ENCODE measurements around the gene UNC5B. TPM values are rescaled to one million over a fixed set of nuclear protein-coding genes. Genes with fewer than 3 reads are reported as not detected.

UNC5B gene
- total RNA-seq, 1 experiment from 2014 or later: 9.9 TPM

- intact Hi-C loops (cut with micrococcal nuclease; ENCODE audit: unreplicated experiment): no loop called here
- Histone ChIP-seq H3K27me3 (replicated peaks; ENCODE audit: insufficient read depth, low read depth, low read length, poor library complexity) (no peaks in the 10 kb centered on the region), H3K4me3 (ENCODE audit: low read depth, low read length, poor library complexity, severe bottlenecking) (no peak overlapping the region), H3K27ac (ENCODE audit: low read depth, low read length, poor library complexity, severe bottlenecking) (no peak overlapping the region), H3K36me3 (ENCODE audit: insufficient read depth, low read length, poor library complexity, severe bottlenecking) (peaks cover 7% of the 10 kb centered on the region), H3K4me1 (ENCODE audit: insufficient read depth, low read length, poor library complexity, severe bottlenecking) (no peaks in the 10 kb centered on the region), H3K9me3 (ENCODE audit: low read depth, low read length, poor library complexity, severe bottlenecking) (no peaks in the 10 kb centered on the region)
- no TSS peak for BruUV-seq (replicated peaks)
- no peak for TF ChIP-seq EZH2 (IDR thresholded peaks at IDR 0.05; ENCODE audit: borderline replicate concordance, low read depth, low read length, poor library complexity, severe bottlenecking)
- TF ChIP-seq CTCF (conservative IDR thresholded peaks at IDR 0.05; ENCODE audit: low read depth, low read length): no peak
- ChIA-PET POLR2A (ENCODE audit: low non-redundant PET) (no interaction called here), CTCF (no interaction called here)
- DNase-seq (ENCODE audit: low spot score): no peak
Observed at GRCh38 chr10:71291528-71291900, 79.1 kb downstream of the UNC5B start.

GRCh38 chr10:71292624-71293445 lies 80.5 kb downstream of the UNC5B start:
- Histone ChIP-seq H3K4me3 (ENCODE audit: low read depth, low read length, poor library complexity, severe bottlenecking) (no peak overlapping the region), H3K36me3 (ENCODE audit: insufficient read depth, low read length, poor library complexity, severe bottlenecking) (peaks cover 4% of the 10 kb centered on the region), H3K4me1 (ENCODE audit: insufficient read depth, low read length, poor library complexity, severe bottlenecking) (no peaks in the 10 kb centered on the region), H3K27me3 (replicated peaks; ENCODE audit: insufficient read depth, low read depth, low read length, poor library complexity) (no peaks in the 10 kb centered on the region), H3K27ac (ENCODE audit: low read depth, low read length, poor library complexity, severe bottlenecking) (no peak overlapping the region), H3K9me3 (ENCODE audit: low read depth, low read length, poor library complexity, severe bottlenecking) (no peaks in the 10 kb centered on the region)
- POLR2A ChIA-PET (ENCODE audit: low non-redundant PET): no interaction called here
- no peak for DNase-seq (ENCODE audit: low spot score)
- CTCF ChIA-PET: no interaction called here
- intact Hi-C loops (cut with micrococcal nuclease; ENCODE audit: unreplicated experiment): no loop called here
- BruUV-seq (replicated peaks): no TSS peak
- TF ChIP-seq CTCF (conservative IDR thresholded peaks at IDR 0.05; ENCODE audit: low read depth, low read length): no peak

GRCh38 chr10:71293446-71294084 lies 81.2 kb downstream of the UNC5B start:
- intact Hi-C loops (cut with micrococcal nuclease; ENCODE audit: unreplicated experiment): no loop called here
- POLR2A ChIA-PET (ENCODE audit: low non-redundant PET): no interaction called here
- H3K4me3 ChIP-seq (ENCODE audit: low read depth, low read length, poor library complexity, severe bottlenecking): no peak overlapping the region
- CTCF ChIA-PET: no interaction called here
- no peak for DNase-seq (ENCODE audit: low spot score)
- BruUV-seq (replicated peaks): no TSS peak
- H3K9me3 ChIP-seq (ENCODE audit: low read depth, low read length, poor library complexity, severe bottlenecking): no peaks in the 10 kb centered on the region
- H3K27me3 ChIP-seq (replicated peaks; ENCODE audit: insufficient read depth, low read depth, low read length, poor library complexity): no peaks in the 10 kb centered on the region
- TF ChIP-seq EZH2 (IDR thresholded peaks at IDR 0.05; ENCODE audit: borderline replicate concordance, low read depth, low read length, poor library complexity, severe bottlenecking) (no peak), CTCF (conservative IDR thresholded peaks at IDR 0.05; ENCODE audit: low read depth, low read length) (no peak)
- H3K4me1 ChIP-seq (ENCODE audit: insufficient read depth, low read length, poor library complexity, severe bottlenecking): no peaks in the 10 kb centered on the region
- H3K27ac ChIP-seq (ENCODE audit: low read depth, low read length, poor library complexity, severe bottlenecking): no peak overlapping the region
- peaks cover 4% of the 10 kb centered on the region for H3K36me3 ChIP-seq (ENCODE audit: insufficient read depth, low read length, poor library complexity, severe bottlenecking)

Measured in A673 (cell line).